HG03139 (cell line): ENCODE measurements around the gene AFDN.

ENCODE experiments used
- ATAC-seq: cut with Tn5 transposase; IDR thresholded peaks from one replicate; pipeline ENCODE4 v1.9.1; 2021; ENCODE audit not compliant: unreplicated experiment

The AFDN gene

GRCh38 chr6:167811442-167812087 lies 15.1 kb upstream of the AFDN start:
- ATAC-seq = no peak

- ATAC-seq = no peak
Observed at GRCh38 chr6:167812088-167812487, 14.6 kb upstream of the AFDN start.

- ATAC-seq = no peak
Observed at GRCh38 chr6:167815296-167815980, 11.3 kb upstream of the AFDN start.

- no peak for ATAC-seq
Observed at GRCh38 chr6:167817016-167817415, 9.7 kb upstream of the AFDN start.

GRCh38 chr6:167817729-167818128 lies 9.0 kb upstream of the AFDN start:
- ATAC-seq = no peak

- ATAC-seq = no peak
Observed at GRCh38 chr6:167819576-167819975, 7.1 kb upstream of the AFDN start.

GRCh38 chr6:167820681-167821080 lies 6.0 kb upstream of the AFDN start:
- no peak for ATAC-seq

- no peak for ATAC-seq
Observed at GRCh38 chr6:167824591-167825331, 1.9 kb upstream of the AFDN start.

- ATAC-seq = peak; percentile 27
Observed at GRCh38 chr6:167825332-167826229, 1.1 kb upstream of the AFDN start.

GRCh38 chr6:167826230-167826895 lies 348 bp upstream of the AFDN start:
- ATAC-seq = peak; percentile 76

GRCh38 chr6:167827583-167828324 lies 1.0 kb downstream of the AFDN start:
- ATAC-seq = no peak

- no peak for ATAC-seq
Observed at GRCh38 chr6:167828325-167828956, 1.7 kb downstream of the AFDN start.

- no peak for ATAC-seq
Observed at GRCh38 chr6:167829513-167829912, 2.8 kb downstream of the AFDN start.

- ATAC-seq = no peak
Observed at GRCh38 chr6:167831281-167831828, 4.6 kb downstream of the AFDN start.

- ATAC-seq = no peak
Observed at GRCh38 chr6:167832497-167833395, 6.0 kb downstream of the AFDN start.

- no peak for ATAC-seq
Observed at GRCh38 chr6:167833396-167833763, 6.7 kb downstream of the AFDN start.

GRCh38 chr6:167835260-167835659 lies 8.5 kb downstream of the AFDN start:
- ATAC-seq = no peak

- no peak for ATAC-seq
Observed at GRCh38 chr6:167836721-167837120, 10.0 kb downstream of the AFDN start.
